GM12878 (cell line): ENCODE results near the gene PVRIG.

Experiments used
- FOS ChIP-seq: IDR thresholded peaks from 3 replicates; pipeline ENCODE4 v1.6.1; 2011; ENCODE audit warnings: borderline replicate concordance; ENCODE audit not compliant: insufficient read length; ENCODE audit errors: extremely low read depth
- KDM1A ChIP-seq: fragments of 200-600 bp; sonication (generic); IDR thresholded peaks from 2 replicates; pipeline ENCODE4 v1.6.1; 2016; ENCODE audit warnings: borderline replicate concordance
- POLR2AphosphoS2 ChIP-seq: IDR thresholded peaks from 2 replicates; pipeline ENCODE4 v1.6.1; 2011; ENCODE audit warnings: low read depth, mild to moderate bottlenecking, low read length, improper control_type of control experiment, moderate library complexity
- TF ChIP-seq, protein P1 (sequence below), 3 experiments: IDR thresholded peaks in 2 of 3; conservative IDR thresholded peaks in 1 of 3; 2 replicates each; pipeline ENCODE4 v1.5.1; 2011; ENCODE audit warnings: low read depth in 3 of 3, low read length in 3 of 3, mild to moderate bottlenecking in 3 of 3, control low read depth in 2 of 3, moderate library complexity in 2 of 3, inconsistent platforms in 1 of 3, mixed read lengths in 1 of 3; ENCODE audit not compliant: control insufficient read depth in 2 of 3, insufficient read depth in 1 of 3; ENCODE audit errors: extremely low read depth in 1 of 3

DNA sequence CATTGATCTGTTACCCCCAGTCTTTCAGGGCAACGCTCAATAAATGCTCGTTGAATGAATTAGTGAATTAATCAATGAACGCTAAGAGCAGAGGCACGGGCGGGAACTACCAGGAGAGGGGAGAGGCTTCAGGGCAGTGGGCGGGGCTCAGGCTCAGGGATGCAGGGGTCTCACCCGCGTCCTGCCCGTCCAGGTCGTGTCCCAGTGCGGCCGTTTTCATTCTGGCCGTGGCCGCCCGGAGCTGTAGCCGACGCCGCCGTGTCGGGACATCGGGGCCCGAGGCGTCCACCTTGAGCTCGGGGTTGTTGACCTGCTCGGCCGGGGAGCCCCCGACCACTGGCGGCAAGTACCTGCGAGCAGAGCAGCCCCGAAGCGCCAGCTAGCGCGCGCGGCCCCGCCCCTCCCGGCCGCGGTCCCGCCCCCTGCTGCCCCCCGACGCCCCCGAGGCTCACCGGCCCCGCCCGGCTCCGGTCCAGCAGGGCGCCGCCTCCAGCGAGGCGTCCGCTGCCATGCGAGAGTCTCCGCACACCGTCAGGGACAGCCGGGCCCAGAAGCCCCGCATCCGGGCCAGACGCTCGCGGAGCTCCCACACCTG, 48.6 kb upstream of the PVRIG start:
- no peak for TF ChIP-seq POLR2AphosphoS2
- no peak for TF ChIP-seq FOS
- TF ChIP-seq KDM1A: no peak
- TF ChIP-seq, protein P1, sequence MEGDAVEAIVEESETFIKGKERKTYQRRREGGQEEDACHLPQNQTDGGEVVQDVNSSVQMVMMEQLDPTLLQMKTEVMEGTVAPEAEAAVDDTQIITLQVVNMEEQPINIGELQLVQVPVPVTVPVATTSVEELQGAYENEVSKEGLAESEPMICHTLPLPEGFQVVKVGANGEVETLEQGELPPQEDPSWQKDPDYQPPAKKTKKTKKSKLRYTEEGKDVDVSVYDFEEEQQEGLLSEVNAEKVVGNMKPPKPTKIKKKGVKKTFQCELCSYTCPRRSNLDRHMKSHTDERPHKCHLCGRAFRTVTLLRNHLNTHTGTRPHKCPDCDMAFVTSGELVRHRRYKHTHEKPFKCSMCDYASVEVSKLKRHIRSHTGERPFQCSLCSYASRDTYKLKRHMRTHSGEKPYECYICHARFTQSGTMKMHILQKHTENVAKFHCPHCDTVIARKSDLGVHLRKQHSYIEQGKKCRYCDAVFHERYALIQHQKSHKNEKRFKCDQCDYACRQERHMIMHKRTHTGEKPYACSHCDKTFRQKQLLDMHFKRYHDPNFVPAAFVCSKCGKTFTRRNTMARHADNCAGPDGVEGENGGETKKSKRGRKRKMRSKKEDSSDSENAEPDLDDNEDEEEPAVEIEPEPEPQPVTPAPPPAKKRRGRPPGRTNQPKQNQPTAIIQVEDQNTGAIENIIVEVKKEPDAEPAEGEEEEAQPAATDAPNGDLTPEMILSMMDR (IDR thresholded peaks at IDR 0.05 in 2 of 3, conservative IDR thresholded peaks at IDR 0.05 in 1 of 3; ENCODE audit: control insufficient read depth in 2 of 3, extremely low read depth in 1 of 3, insufficient read depth in 1 of 3, low read depth in 3 of 3, low read length in 3 of 3): no peak
